HG02678 (cell line): Measurements from ENCODE around the gene TRO.

Source experiments
- ATAC-seq: cut with Tn5 transposase; IDR thresholded peaks from one replicate; pipeline ENCODE4 v1.9.1; 2021; ENCODE audit warnings: mild to moderate bottlenecking, moderate library complexity; ENCODE audit not compliant: unreplicated experiment

Gene TRO

GRCh38 chrX:54950730-54951375 lies 30.2 kb downstream of the TRO start:
- ATAC-seq: no peak

GRCh38 chrX:54961750-54962149 lies 41.1 kb downstream of the TRO start:
- no peak for ATAC-seq

- no peak for ATAC-seq
Observed at GRCh38 chrX:54964766-54965497, 44.3 kb downstream of the TRO start.

- no peak for ATAC-seq
Observed at GRCh38 chrX:54977387-54977786, 56.8 kb downstream of the TRO start.

GRCh38 chrX:54978448-54978847 lies 57.8 kb downstream of the TRO start:
- no peak for ATAC-seq

- ATAC-seq: no peak
Observed at GRCh38 chrX:54979432-54979831, 58.8 kb downstream of the TRO start.

- ATAC-seq: no peak
Observed at GRCh38 chrX:54980334-54980733, 59.7 kb downstream of the TRO start.
